Measurements from ENCODE around the gene EIF2S1.
"Not testable (repeated sequence)": the region's sequence is repeated elsewhere in the genome, so short reads cannot be mapped to it uniquely, and the experiment has no call there.

EIF2S1 gene

DNA sequence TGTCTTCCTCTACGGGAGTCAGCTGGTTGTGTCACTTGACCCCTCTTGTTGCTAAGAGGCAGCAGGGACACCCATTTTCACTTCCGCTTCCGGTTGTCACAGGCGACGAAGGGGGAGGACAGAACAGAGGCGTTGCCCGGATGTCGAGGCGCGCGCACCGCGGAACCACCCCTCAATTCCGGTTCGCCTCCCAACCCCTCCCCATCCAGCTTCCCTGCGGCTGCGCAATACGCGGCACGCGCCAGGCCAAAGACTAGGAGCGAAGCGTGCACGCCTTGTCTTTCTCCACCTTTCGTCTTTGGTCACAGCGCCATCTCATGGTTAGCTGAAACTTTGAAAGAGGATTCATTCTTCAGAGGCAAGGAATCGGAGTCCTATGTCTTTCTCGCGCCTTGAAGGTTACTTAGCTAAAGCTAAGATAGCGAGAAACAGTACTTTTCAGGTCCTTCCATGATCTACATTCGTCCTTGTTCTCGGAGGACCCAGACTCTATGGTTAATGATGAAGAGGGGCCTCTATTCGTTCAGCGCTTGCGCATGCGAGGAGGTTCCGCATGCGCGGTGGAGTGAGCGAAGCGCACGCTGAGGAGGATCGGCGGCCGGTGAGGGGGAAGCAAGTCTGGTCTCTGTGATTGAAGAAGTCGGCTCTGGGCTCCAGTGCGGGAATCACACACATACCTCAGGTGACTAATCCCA, at the start of gene EIF2S1, which contains the start of gene ATP6V1D:
Gene EIF2S1, plus strand, starts transcription at position 554 of the 695 bp plus-strand sequence. CDS start 4,440 bp downstream, outside the sequence.
Gene ATP6V1D, minus strand, starts transcription at position 30 of the 695 bp plus-strand sequence. CDS start 106 bp downstream, outside the sequence.
- DNase-seq (ENCODE audit: low spot score): peak; percentile 99
- TF ChIP-seq, protein P1, sequence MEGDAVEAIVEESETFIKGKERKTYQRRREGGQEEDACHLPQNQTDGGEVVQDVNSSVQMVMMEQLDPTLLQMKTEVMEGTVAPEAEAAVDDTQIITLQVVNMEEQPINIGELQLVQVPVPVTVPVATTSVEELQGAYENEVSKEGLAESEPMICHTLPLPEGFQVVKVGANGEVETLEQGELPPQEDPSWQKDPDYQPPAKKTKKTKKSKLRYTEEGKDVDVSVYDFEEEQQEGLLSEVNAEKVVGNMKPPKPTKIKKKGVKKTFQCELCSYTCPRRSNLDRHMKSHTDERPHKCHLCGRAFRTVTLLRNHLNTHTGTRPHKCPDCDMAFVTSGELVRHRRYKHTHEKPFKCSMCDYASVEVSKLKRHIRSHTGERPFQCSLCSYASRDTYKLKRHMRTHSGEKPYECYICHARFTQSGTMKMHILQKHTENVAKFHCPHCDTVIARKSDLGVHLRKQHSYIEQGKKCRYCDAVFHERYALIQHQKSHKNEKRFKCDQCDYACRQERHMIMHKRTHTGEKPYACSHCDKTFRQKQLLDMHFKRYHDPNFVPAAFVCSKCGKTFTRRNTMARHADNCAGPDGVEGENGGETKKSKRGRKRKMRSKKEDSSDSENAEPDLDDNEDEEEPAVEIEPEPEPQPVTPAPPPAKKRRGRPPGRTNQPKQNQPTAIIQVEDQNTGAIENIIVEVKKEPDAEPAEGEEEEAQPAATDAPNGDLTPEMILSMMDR (IDR thresholded peaks at IDR 0.05): peak; percentile 71
- Histone ChIP-seq H3K27ac (peak within 1 kb of the TSS; percentile 83 to 89), H3K4me3 (peak within 1 kb of the TSS; percentile 92)

DNA sequence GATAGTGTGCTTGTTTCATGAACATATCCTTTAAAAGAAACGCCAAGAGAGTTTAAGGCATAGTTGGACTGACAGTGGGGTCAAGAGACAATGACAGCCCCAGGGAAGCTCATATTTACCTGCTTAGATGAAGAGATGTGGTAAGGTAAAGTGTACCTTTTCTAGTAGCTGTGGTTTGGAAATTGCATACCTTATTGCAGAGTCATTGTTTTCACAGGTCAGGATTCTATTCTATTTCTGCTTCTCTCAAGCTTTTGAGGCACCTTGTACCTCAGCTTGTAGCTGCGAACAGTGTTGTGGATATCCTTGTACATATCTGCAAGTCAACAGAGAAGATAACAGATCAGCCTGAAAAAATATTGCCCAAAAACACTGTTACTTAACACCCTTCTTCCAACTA, 48.3 kb upstream of the EIF2S1 start:
- TF ChIP-seq, protein P1 (IDR thresholded peaks at IDR 0.05): no peak
- no peak for DNase-seq (ENCODE audit: low spot score)
- no peak overlapping the region for H3K27ac ChIP-seq
- no peak overlapping the region for H3K4me3 ChIP-seq

DNA sequence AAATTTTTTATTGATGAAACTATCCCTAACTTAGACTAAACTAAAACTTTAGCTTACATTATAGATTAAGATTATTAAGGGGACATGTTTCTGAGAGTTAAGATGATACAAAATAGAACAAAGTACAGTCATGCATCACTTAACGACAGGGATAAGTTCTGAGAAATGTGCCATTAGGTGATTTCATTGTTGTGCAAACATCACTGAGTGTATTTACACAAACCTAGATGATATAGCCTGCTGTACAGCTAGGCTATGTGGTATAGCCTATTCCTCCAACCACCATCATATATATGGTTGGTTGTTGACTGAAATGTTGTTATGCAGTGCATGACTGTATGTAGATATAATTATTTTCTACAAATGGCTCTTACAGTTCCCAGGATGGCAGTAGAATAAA, 47.0 kb upstream of the EIF2S1 start:
- no peak overlapping the region for H3K27ac ChIP-seq
- DNase-seq (ENCODE audit: low spot score): no peak
- no peak overlapping the region for H3K4me3 ChIP-seq
- TF ChIP-seq, protein P1 (IDR thresholded peaks at IDR 0.05): no peak

DNA sequence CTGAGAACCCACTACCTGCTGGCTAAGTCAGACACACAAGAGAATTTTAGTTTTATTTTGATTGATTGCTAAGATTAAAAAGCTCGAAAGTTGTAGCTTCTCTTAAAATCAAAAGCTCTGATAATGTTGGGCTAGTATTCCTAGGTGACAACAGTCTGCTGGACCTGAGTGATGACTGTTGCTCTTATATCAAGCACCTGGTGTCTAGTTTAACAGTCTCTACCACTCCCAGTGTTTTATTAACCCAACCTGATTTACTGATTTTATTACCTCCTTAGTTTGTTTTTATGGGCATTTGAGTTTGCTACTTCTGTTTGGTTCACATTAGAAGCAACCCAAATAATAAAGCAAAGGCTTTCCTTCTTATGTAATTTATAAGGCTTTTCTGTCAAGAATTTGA, 42.3 kb upstream of the EIF2S1 start:
- no peak overlapping the region for H3K27ac ChIP-seq
- H3K4me3 ChIP-seq: no peak overlapping the region
- DNase-seq (ENCODE audit: low spot score): no peak
- TF ChIP-seq, protein P1 (IDR thresholded peaks at IDR 0.05): no peak

DNA sequence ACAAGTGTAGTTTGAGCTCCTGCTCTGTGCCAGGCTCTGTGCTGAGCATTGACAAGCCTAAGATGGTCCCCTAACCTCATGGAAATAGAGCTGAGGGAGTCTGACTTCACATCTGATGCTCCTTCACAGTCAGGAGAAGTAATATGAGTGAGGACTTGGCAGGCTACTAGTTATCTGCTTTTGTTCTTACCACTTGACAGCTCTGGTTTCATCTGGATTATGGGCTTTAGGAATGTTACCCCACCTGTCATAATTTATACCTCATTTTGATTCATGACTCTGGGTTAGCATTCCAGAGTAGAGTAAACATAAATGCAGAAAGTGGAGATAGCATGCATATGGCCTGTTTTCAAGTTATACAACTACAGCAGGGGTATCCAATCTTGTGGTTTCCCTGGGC, 41.0 kb upstream of the EIF2S1 start:
- DNase-seq (ENCODE audit: low spot score): no peak
- TF ChIP-seq, protein P1 (IDR thresholded peaks at IDR 0.05): no peak
- H3K27ac ChIP-seq: no peak overlapping the region
- H3K4me3 ChIP-seq: no peak overlapping the region

DNA sequence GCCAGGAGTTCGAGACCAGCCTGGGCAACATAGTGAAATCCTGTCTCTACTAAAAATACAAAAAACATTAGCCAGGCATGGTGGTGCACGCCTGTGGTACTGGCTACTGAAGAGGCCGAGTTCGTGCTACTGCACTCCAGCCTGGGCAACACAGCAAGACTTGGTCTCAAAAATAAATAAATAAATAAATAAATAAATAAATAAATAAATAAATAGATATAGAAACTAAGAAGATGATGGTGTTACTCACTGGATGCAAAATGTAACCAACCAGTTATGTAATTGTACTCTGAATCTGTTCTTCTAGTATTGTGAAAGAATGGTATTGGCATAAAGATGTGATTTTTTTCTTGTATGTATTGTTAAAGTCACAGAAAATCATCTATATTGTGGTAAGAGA, 30.5 kb upstream of the EIF2S1 start:
- not testable (repeated sequence) for H3K4me3 ChIP-seq; H3K27ac ChIP-seq; DNase-seq (ENCODE audit: low spot score)

DNA sequence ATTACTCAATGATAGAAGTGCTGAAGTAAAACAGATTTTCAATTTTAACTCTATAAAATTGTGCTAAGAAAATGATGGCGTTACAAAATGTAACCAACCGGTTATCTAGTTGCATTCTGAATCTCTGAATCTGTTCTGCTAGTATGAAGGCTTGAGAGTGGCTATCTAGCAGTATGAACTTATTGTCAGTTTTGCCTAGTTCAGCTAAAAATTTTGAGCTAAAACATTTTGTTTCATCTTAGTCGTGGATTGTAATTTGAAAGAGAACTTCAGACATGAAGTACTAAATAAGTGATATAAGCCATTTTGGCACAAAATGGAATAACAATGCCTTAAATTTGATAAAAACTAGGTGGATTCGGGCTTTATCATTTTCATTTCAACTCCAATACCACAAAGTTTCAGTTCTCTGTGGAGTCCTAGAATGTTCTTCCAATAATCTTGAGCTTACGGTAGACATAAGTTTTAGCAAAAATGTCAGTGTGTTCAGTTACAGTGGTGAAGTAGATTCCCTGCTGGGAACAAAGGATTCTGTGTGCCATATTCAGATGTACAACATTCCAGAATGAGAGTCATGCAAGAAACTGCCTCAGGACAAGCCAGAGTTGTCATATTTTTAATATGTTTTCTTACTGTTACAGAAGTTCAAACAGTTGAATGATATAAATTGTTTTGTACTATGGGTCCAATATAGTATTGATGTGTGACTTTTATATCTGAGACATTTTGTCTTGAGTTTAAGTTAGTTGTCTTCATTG, 28.6 kb upstream of the EIF2S1 start:
- TF ChIP-seq, protein P1 (IDR thresholded peaks at IDR 0.05): no peak
- no peak for DNase-seq (ENCODE audit: low spot score)

More for the DNA sequence above, 28.6 kb upstream of the EIF2S1 start:
- Histone ChIP-seq H3K27ac (no peak overlapping the region), H3K4me3 (no peak overlapping the region)
